ENCODE measurements around the gene DMRT2. TPM values are rescaled to one million over a fixed set of nuclear protein-coding genes. Genes with fewer than 3 reads are reported as not detected.

DMRT2 gene
- total RNA-seq, 1 donor from 2014 or later, result 0.19 TPM

DNA sequence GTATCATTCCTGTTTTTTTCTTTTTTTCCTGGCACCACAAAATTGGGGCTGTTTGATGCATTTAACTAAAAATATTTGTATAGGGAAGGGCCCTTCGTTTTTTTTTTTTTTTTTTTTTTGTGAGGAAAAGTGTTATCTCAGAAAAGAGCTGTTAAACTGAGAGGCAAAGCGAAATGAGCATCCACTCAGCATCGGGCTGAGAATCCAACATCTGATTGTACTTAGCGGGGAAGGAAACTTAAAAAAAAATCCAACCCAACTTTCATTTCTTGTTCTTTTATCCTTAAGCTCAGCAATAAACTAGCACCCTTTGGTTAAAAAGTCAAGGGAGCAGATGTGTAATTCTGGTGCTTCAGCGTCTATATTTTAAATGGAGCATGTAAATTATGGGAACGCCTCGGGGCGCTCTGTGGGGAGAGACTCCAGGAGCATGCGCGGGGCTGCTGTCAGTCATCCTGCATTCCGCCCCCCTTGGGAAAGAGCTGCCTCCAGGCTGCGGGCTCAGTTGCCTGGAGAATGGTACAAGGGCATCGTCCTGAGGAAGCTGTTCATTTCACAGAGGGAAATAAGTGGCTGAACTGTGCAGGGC is 33.3 kb downstream of the DMRT2 start:
- no peak for DNase-seq (ENCODE audit: low spot score)
- intact Hi-C loops (cut with DNase I), result no loop called here

DNA sequence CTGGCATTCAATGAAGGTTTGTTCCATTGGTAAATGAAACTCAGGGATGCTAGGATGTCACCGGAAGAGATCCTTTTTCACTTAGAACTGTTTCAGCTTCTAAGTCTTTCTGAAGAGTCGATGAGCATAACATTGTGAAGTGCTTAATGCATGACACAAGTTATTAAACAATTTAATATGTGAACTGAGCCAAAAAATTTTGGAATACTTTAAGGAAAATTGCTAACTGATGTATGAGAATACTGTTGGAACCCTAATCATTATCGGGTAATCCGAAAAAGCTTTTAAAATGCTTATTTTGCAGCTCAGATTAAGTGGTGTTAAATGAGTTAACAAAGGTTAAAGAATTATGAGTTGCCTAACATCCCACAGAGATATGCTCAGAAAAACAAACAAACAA is 34.9 kb downstream of the DMRT2 start:
- intact Hi-C loops (cut with DNase I), result no loop called here
- no peak for DNase-seq (ENCODE audit: low spot score)

DNA sequence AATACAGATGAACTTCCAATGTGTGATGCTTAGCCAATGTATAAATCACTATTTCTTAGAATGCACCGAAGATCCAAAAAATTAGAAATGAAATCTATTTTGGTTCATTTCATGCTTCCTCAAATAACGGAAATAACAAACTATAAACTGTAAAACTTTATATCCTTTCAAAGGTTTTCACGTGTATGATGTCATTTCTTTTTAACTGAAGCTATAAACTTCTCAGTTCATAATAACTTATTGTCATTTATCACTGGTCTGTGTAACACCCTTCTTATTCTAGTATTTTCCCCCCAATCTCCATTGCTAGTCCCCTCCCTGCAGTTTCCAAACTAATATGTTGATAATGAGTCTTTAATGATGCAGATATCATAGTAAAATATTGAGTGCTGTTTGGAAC is 36.4 kb downstream of the DMRT2 start:
- intact Hi-C loops (cut with DNase I), result no loop called here
- no peak for DNase-seq (ENCODE audit: low spot score)

DNA sequence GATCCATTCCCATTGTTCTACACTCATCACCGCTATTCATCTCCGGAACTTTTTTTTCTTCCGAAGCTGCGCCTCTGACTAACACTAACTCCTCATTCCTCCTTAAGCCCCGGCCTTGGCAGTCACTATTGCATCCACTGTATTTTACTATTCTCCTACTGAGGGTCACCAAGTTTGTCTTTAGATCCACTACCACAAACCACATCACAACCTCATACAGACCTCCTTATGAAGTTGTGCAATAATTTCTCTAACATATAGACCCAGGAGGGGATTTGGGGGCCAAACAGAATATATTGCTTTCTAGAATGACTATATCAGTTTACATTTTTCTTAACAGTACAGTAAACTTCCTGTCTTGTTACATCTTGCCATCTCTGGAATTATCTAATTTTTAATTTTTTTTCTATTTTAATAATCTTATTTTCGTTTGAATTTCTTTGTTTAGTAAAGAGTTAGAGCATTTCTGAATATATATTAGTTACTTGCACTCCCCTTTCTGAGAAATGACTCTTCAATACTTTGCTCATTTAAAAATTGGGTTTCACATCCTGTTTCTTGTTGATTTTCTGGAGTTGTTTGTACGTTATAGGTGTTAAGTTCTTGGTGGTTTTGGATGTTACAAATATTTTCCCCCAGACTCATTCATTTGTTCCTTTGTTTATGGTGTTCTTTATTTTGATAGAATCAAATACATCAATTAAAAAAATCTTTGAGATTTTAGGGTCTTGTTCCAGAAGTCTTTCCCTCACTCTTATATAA is 37.1 kb downstream of the DMRT2 start:
- intact Hi-C loops (cut with DNase I), result no loop called here
- no peak for DNase-seq (ENCODE audit: low spot score)

DNA sequence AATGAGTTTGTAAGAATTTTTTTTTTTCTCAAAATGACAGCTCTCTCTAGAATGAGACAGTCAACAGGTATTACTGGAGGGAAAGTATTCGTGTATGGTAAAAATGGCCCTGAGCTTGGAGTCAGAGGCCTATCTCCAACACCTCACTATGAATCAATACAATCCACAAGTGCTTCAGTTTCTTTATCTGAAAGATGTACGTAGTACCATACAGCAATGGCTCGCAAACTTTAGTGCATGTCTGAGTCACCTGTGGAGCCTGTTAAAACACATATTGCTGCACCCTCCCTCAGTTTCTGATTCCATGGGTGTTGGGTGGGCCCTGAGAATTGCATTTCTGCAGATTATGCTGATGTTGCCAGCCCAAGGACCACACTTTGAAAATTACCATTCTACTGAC is 44.6 kb downstream of the DMRT2 start:
- DNase-seq (ENCODE audit: low spot score), result no peak
- intact Hi-C loops (cut with DNase I), result no loop called here

DNA sequence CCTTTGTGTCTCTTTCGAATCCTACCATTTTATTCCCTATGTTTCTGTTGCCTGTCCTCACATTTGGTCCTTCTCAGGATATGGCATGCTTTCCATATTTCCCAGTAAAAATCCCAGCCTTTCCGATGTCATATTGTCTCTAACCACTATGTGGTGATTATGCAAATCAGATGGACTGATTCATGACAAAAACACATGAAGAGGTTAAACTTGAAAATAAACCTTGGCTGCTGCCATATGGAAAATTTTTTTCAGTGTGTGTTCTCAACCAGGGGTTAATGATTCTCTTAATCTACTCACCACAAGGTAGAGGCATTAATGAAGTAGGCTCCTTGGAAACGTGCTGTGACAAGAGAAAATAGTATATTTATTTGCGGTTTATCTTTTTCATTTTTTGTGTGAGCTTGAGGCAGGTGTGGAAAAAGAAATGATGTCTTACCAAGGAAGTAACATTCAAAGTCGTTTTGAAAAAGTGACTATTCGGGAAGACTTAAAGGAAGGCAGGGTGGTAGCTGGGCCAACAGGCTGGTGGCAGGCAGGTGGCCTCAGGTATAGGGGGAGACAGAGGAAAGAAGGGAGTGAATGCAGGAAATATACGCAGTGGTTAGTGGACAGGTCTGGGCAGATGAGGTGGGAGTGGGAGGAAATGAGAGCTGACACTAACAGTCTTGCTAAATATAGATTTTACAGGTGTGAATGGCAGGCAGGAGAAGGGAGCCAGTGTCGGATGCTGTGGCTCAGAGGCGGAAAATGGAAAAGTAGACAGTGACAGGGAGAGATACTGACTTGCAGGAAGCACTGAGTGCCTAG is 46.2 kb downstream of the DMRT2 start:
- intact Hi-C loops (cut with DNase I), result no loop called here
- no peak for DNase-seq (ENCODE audit: low spot score)

DNA sequence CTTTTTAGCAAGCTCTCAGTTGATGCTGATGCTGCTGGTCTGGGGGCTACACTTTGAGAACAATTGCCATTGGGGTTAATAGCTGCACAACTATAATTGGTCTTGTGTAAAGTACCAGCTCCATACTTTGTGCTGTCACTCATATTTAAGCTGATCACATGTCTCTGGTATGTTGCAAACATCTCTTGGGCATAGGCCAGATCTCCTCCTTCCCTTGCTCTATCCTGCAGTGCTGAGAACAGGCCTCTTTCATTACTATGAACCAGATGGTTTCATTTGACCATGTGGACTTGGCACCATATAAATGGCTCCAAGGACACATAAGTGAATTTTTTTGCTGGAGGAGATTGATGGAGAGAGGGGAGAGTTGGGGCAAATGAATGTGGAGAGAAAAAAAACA is 48.4 kb downstream of the DMRT2 start:
- DNase-seq (ENCODE audit: low spot score), result no peak
- intact Hi-C loops (cut with DNase I), result no loop called here

DNA sequence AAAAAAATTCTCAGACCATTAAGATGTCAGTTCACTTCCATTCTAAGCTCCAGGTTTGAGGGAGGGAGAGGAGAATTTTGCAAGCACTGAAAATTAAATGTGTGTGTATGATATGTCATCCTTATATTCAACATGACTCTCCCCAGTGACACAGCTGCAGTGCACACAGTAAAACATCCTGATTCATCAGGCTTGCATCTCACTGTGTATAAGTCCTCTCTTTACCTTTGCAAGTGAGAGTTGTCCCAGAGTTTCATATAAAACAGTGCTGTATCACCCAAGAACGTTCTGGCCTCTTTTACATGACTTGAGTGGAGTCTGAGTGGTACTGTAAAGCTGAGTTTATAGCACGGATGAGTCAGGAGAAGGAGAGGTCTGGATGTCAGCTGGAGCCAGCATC is 50.0 kb downstream of the DMRT2 start:
- DNase-seq (ENCODE audit: low spot score), result no peak
- intact Hi-C loops (cut with DNase I), result no loop called here

DNA sequence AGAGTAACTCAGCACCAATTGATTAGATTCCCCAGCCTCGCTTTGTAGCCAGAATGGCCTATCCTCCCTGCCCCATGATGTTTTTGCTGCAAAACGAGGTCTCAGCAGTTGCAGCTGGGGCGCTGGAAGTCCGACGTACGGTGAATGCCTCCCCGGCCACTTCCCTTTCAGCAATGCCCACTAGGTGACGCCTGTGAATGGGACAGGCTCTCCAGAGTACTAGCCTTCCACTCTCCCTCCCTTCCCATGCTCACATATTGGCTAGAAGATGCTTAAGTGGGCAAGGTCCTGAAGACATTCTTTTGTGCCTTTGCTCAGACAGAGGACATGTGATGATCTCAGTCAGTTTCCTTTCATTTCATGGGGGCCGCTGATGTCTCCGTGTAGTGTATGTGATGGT is 50.8 kb downstream of the DMRT2 start:
- intact Hi-C loops (cut with DNase I), result no loop called here
- no peak for DNase-seq (ENCODE audit: low spot score)

DNA sequence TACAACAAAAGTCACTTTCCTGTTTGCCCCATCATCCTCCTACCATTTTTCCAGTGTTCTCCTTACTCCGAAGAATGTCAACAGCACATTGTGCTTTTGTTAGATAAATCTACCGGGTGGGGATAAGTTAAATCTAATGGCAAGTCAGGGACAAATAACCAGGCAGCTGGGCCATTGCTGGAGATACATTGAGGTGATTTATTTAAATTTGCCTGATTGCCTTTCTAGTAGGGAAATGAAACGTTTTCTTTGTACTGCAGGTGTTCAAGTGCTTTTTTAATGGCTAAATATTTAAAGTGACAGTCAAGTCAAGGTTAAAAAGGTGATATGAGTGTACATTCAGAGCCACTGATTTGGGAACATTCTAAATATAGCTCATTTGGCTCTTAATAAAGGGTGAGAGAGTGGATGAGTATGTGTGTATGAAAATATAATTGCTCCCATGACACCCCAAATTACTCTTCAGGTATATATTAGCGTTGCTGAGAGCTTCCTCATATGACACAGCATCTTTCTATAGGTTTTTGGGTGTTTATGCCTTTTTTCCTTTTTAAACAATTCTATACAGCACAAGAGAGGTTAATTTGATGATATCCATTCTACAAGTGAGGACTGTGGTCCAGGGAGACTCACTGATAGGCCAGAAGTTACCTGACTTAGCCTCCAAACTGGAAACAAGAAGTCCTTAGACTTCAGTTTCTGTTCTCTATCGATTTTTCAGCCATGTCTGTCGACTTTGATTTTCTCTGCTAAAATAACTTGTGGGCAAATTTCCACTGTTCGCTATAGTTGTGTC is 51.9 kb downstream of the DMRT2 start:
- no peak for DNase-seq (ENCODE audit: low spot score)
- intact Hi-C loops (cut with DNase I), result no loop called here

DNA sequence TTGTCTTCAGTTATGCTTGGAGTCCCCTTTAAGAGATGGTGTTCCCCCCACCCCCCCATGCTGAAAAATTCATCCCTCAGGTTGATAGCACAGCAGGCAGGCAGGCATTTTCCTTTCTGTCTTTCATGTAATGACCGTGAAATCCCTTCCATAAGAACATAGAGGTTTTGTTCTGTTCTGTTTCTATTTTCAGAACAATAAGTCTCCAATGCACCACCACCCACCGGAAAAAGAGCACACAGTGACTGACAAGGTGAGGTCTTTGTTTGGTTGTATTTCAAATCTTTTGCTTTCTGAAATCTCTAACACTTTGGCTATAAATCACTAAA is 52.4 kb downstream of the DMRT2 start:
- intact Hi-C loops (cut with DNase I), result no loop called here
- DNase-seq (ENCODE audit: low spot score), result no peak

Other genes starting within 250 kb of the DMRT2 start
- gene DMRT1, start 208.7 kb upstream of the DMRT2 start, total RNA-seq, result not detected
- gene DMRT3, start 73.7 kb upstream of the DMRT2 start, total RNA-seq, result 0.16 TPM